ENCODE data around the gene PMM2. TPM values are rescaled to one million over a fixed set of nuclear protein-coding genes. Genes with fewer than 3 reads are reported as not detected.

PMM2 gene
- total and polyA plus RNA-seq, 2 donors (not counting 1 experiment from before 2014, with no cell fraction given) = 15.8 to 47.5 TPM

DNA sequence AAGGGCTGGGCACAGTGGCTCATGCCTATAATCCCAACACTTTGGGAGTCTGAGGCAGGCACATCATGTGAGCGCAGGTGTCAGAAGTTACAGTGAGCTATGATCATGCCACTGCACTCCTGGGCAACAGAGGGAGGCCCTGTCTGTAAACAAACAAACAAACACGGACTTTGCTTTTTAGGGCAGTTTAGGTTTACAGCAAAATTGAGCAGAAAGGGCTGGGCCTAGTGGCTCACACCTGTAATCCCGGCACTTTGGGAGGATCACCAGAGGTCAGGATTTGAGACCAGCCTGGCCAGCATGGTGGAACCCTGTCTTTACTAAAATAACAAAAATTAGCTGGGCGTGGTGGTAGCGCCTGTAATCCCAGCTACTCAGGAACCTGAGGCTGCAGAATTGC lies 74.4 kb downstream of the PMM2 start:
- Mint-ChIP-seq H3K27ac (no peak overlapping the region), H3K4me1 (peaks cover 31% of the 10 kb centered on the region), H3K4me3 (no peak overlapping the region), H3K27me3 (no peaks in the 10 kb centered on the region), H3K9me3 (ENCODE audit: insufficient read depth) (no peaks in the 10 kb centered on the region)
- ATAC-seq (ENCODE audit: low read depth) = no peak
- DNase-seq = no peak
- no peaks in the 10 kb centered on the region for H3K36me3 ChIP-seq (replicated peaks in 1 of 2; ENCODE audit: control extremely low read depth in 1 of 2, control insufficient read depth in 1 of 2, extremely low read depth in 1 of 2, insufficient read depth in 2 of 2, low read length in 1 of 2)
- H3K9ac ChIP-seq (ENCODE audit: low read length) = no peak overlapping the region
- no peak overlapping the region for H3K4me2 ChIP-seq (replicated peaks; ENCODE audit: low read depth, low read length, poor library complexity, severe bottlenecking)
- peaks cover 11% of the 10 kb centered on the region for H4K20me1 ChIP-seq (ENCODE audit: control insufficient read depth, insufficient read depth, low read length, poor library complexity, severe bottlenecking)
- TF ChIP-seq EZH2 (IDR thresholded peaks at IDR 0.05; ENCODE audit: borderline replicate concordance, insufficient read depth, low read depth, low read length, poor library complexity, severe bottlenecking) = no peak
- TF ChIP-seq, protein P1, sequence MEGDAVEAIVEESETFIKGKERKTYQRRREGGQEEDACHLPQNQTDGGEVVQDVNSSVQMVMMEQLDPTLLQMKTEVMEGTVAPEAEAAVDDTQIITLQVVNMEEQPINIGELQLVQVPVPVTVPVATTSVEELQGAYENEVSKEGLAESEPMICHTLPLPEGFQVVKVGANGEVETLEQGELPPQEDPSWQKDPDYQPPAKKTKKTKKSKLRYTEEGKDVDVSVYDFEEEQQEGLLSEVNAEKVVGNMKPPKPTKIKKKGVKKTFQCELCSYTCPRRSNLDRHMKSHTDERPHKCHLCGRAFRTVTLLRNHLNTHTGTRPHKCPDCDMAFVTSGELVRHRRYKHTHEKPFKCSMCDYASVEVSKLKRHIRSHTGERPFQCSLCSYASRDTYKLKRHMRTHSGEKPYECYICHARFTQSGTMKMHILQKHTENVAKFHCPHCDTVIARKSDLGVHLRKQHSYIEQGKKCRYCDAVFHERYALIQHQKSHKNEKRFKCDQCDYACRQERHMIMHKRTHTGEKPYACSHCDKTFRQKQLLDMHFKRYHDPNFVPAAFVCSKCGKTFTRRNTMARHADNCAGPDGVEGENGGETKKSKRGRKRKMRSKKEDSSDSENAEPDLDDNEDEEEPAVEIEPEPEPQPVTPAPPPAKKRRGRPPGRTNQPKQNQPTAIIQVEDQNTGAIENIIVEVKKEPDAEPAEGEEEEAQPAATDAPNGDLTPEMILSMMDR (IDR thresholded peaks at IDR 0.05) = no peak
- POLR2A ChIA-PET = interaction anchor here (2.3 kb wide), 1 partner anchor 8 kb away, joined by 11 read pairs; no protein-coding TSS in a partner anchor
- H2AFZ ChIP-seq (ENCODE audit: insufficient read depth, low read depth, low read length, poor library complexity, severe bottlenecking) = no peak overlapping the region
- peaks cover 21 to 36% of the 10 kb centered on the region in 2 donors for H3K4me1 ChIP-seq (ENCODE audit: control insufficient read depth in 2 of 2, insufficient read depth in 2 of 2, low read length in 2 of 2)
- no peaks in the 10 kb centered on the region for H3K27me3 ChIP-seq (replicated peaks in 1 of 4; ENCODE audit: control extremely low read depth in 1 of 4, control insufficient read depth in 3 of 4, insufficient read depth in 4 of 4, low read length in 3 of 4)
- CTCF ChIA-PET = interaction anchor here (0.7 to 3.8 kb wide), 2 partner anchors 8 to 11 kb away, joined by 3 to 42 read pairs; partner anchors contain the start of gene LITAFD
- no peaks in the 10 kb centered on the region for H3K9me3 ChIP-seq (ENCODE audit: control extremely low read depth in 1 of 3, control insufficient read depth in 2 of 3, insufficient read depth in 1 of 3, low read length in 2 of 3)
- H3K27ac ChIP-seq (ENCODE audit: low read length in 2 of 2) = no peak overlapping the region
- 96% methylated on average over 4 of the region's 5 CpGs for WGBS (ENCODE audit: insufficient coverage)
- no peak overlapping the region for H3K4me3 ChIP-seq (ENCODE audit: control extremely low read depth in 1 of 5, extremely low read depth in 1 of 5, insufficient read depth in 1 of 5, low read depth in 2 of 5, low read length in 4 of 5)
- peaks cover 14% of the 10 kb centered on the region for H3K79me2 ChIP-seq (ENCODE audit: control insufficient read depth, insufficient read depth, low read length)
- intact Hi-C loops (cut with micrococcal nuclease) = no loop called here

DNA sequence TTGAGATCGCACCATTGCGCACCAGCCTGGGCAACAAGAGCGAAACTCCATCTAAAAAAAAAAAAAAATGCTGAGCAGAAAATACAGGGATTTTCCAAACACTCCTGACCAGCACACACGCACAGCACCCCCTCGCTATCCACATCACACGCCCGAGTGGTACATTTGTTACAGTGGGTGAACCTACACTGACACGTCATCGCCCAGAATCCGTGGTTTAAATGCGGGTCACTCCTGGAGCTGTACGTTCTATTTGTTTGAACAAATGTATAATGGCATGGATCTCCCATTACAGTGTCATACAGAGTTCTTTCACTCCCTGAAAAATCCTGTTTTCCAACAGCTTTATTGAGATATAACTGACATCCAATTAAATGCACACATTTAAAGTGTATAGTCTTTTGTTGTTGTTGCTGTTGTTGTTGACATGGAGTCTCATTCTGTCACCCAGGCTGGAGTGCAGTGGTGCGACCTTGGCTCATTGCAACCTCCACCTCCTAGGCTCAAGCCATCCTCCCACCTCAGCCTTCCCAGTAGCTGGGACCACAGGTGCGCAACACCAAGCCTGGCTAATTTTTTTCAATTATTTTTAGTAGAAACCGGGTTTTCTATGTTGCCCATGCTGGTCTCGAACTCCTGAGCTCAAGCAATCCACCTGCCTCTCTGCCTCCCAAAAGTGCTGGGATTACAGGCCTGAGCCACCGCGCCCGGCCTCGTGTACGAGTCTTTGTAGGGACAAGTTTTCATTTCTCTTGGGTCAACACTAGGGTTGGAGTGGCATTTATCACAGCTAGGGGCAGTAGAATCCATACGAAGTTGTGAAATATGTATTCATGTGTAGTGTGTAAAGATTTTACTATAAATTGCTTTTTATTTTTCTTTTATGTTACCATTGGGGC lies 75.6 kb downstream of the PMM2 start:
- Histone ChIP-seq H3K9ac (ENCODE audit: low read length) (no peak overlapping the region), H3K4me2 (replicated peaks; ENCODE audit: low read depth, low read length, poor library complexity, severe bottlenecking) (no peak overlapping the region), H4K20me1 (ENCODE audit: control insufficient read depth, insufficient read depth, low read length, poor library complexity, severe bottlenecking) (no peaks in the 10 kb centered on the region), H3K4me1 (ENCODE audit: control insufficient read depth in 2 of 2, insufficient read depth in 2 of 2, low read length in 2 of 2) (peaks cover 13 to 26% of the 10 kb centered on the region in 2 donors), H3K36me3 (replicated peaks in 1 of 2; ENCODE audit: control extremely low read depth in 1 of 2, control insufficient read depth in 1 of 2, extremely low read depth in 1 of 2, insufficient read depth in 2 of 2, low read length in 1 of 2) (no peaks in the 10 kb centered on the region), H3K79me2 (ENCODE audit: control insufficient read depth, insufficient read depth, low read length) (peaks cover 3% of the 10 kb centered on the region), H2AFZ (ENCODE audit: insufficient read depth, low read depth, low read length, poor library complexity, severe bottlenecking) (no peak overlapping the region), H3K27me3 (replicated peaks in 1 of 4; ENCODE audit: control extremely low read depth in 1 of 4, control insufficient read depth in 3 of 4, insufficient read depth in 4 of 4, low read length in 3 of 4) (no peaks in the 10 kb centered on the region), H3K9me3 (ENCODE audit: control extremely low read depth in 1 of 3, control insufficient read depth in 2 of 3, insufficient read depth in 1 of 3, low read length in 2 of 3) (no peaks in the 10 kb centered on the region), H3K27ac (ENCODE audit: low read length in 2 of 2) (no peak overlapping the region), H3K4me3 (ENCODE audit: control extremely low read depth in 1 of 5, extremely low read depth in 1 of 5, insufficient read depth in 1 of 5, low read depth in 2 of 5, low read length in 4 of 5) (no peak overlapping the region)
- TF ChIP-seq, protein P1 (IDR thresholded peaks at IDR 0.05) = no peak
- no peak for TF ChIP-seq EZH2 (IDR thresholded peaks at IDR 0.05; ENCODE audit: borderline replicate concordance, insufficient read depth, low read depth, low read length, poor library complexity, severe bottlenecking)
- WGBS (ENCODE audit: insufficient coverage) = 98% methylated on average over 10 of the region's 22 CpGs
- Mint-ChIP-seq H3K4me1 (peaks cover 21% of the 10 kb centered on the region), H3K9me3 (ENCODE audit: insufficient read depth) (no peaks in the 10 kb centered on the region), H3K27ac (no peak overlapping the region), H3K27me3 (no peaks in the 10 kb centered on the region), H3K4me3 (no peak overlapping the region)
- ChIA-PET POLR2A (interaction anchor here (0.7 kb wide), 1 partner anchor 27 kb away, joined by 3 read pairs; no protein-coding TSS in a partner anchor), CTCF (interaction anchor here (0.5 to 1.7 kb wide), 13 partner anchors 8 to 234 kb away, joined by 3 to 11 read pairs (median 3); partner anchors contain the start of genes LITAFD and TMEM186)
- intact Hi-C loops (cut with micrococcal nuclease) = no loop called here
- ATAC-seq (ENCODE audit: low read depth) (no peak), DNase-seq (no peak)

Data from B cell (primary cell).